ENCODE results near the gene NLRP1.

The NLRP1 gene

DNA sequence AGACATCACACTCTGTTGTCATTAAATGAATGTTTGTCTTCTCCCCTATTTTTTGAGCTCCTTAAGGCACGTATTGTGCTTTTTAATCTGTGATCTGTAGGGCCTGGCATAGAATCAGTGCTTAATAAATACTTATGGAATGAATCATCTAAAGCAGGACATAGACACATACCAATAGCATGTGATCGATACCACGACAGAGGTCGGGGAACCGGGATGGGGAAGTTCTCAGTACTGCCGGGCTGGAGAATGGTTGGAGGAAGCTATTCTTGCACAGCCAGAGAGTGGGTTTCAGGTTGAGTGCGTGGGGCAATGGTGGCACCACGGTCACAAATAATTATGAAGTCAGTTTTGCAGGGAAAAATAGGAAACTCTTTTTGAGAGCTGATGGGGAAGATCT, 26.8 kb downstream of the NLRP1 start:
- no peak for DNase-seq (ENCODE audit: low read depth in 3 of 3)

DNA sequence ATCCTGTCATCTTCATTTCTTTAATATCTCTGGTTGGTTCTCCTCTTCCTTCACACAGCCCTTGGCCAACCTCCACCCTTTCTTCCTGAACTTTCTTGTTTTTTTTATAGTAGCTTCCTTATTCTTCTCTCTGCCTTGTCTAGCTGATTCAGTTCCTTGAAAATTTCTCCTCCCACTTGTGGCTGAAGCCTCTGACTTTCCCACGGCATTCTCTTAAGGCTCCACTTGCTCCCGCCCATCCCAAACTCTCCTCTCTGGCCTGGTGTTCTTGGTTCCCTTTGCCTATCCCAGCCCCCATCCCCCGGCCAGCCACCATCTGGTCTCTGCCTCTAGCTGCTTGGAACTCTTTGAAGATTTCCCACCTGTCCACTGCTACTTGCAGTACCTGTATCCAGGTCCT, 29.1 kb downstream of the NLRP1 start:
- DNase-seq (ENCODE audit: low read depth in 3 of 3): no peak

DNA sequence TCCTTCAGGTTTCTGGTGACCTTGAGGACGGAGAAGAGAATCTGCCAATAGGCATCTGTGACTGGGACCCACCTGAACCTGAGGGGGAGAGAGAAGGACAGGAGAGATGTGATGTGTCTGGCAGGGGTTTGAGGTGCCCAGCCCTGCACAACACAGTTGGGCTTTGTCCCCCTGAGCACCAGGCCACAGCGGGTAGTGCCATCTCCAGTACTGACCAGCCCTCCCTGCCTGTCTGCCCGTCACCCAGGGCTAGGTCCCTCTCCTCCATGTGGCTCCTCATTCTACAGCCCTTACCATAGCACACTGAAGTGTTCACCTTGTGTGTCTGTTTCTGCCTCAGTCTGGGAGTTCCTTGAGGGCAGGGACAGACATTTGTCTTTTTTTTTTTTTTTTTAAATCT, 30.8 kb downstream of the NLRP1 start:
- no peak for DNase-seq (ENCODE audit: low read depth in 3 of 3)

DNA sequence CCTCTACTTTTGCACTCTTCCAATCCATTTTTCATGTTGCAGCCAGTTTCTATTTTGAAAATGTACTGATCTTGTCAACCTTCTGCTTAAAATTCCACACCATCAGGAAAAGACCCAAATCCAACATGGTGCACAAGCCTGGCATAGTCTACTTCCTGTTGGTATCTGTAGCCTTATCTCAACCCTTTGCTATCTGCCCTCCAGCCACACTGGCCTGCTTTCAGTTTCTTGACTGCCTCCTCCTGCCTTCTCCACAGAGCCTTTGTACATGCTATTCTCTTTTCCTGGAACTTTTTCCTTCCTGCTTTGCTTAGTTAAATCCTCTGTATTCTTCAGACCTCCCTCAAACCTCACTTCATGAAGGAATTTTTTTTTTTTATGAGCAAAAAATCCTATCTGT, 31.5 kb downstream of the NLRP1 start:
- DNase-seq (ENCODE audit: low read depth in 3 of 3): no peak

DNA sequence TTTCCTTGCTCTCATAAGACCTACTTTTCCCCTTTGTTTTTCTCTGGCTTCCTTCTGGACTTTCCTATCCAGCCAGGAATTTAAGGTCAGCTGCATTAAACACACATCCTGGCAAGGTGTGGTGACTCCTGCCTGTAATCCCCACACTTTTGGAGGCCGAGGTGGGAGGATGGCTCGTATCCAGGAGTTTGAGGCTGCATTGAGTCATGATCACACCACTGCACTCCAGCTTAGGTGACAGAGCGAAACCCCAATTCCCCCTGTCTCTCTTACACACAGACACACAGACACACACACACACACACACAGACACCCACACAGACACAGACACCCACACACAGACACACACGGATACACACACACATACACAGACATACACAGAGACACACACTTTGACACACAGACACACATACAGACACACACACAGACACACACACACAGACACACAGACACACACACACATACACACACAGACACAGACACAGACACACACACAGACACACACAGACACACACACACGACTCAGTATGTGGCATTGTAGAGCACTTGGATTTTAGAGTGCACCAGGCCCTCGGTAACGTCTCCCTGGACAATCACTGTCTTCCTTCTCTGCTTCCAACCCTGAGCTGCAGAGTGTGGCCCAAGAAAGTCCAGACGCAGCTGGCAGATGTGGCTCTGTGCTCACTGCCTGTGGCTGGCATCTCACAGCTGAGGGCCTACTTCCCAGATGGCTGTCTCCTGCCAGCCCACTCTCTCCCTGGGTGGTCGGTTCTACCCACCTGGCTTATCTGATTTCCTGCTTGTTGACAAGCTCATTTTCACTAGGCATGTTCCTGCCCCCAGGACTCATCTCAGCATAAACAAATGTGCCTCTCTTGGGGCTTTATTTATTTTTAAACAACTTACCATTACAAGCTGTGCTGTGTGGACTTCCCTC, 39.0 kb downstream of the NLRP1 start:
- DNase-seq (ENCODE audit: low read depth in 3 of 3): no peak

DNA sequence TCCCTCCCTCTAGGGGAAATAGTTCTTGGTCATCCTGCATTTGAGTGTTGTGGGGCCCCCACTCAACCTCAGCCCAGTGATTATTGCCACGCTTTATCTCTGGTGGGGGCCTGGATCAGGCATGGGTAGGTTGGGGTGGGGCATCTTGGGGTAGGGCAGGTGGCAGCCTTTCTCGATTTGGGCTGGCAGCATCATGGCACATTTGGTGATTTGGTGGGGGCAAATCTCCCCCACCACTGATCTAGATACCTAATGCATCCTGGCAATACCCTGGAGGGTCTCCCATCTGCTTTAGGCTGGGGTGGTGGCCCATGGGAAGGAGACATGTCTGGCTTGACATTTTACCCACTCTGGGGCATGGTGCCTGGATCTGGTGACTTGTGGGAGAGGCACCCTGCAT, 40.2 kb downstream of the NLRP1 start:
- DNase-seq (ENCODE audit: low read depth in 3 of 3): no peak

DNA sequence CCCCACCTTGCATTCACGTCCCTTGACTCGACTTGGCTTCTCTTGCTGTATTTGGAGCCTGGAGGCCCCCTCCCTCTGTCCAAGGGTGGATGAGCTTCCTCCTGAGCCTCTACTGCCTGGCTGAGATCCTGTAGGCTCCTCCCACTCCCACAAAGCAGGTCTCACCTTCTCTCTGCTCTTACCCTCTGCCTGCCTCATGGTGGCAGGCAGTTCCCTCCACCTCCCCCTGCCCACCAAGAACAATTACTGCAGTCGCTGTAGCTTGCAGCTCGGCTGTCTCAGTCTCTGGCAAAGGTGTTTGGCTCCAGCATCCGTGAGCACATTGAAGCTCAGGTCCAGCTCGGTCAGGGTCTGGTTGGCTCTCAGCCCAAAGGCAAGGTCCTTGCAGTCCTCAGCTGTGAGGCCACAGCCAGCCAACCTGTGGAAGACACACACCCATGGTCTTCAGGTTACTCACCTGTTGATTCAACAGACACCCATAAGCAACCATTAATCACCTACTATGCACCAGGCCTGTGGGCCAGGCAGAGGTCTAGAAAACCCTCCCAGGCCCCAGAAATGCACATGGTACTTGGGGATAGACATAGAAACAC, 42.6 kb downstream of the NLRP1 start:
- DNase-seq (ENCODE audit: low read depth in 3 of 3): no peak

DNA sequence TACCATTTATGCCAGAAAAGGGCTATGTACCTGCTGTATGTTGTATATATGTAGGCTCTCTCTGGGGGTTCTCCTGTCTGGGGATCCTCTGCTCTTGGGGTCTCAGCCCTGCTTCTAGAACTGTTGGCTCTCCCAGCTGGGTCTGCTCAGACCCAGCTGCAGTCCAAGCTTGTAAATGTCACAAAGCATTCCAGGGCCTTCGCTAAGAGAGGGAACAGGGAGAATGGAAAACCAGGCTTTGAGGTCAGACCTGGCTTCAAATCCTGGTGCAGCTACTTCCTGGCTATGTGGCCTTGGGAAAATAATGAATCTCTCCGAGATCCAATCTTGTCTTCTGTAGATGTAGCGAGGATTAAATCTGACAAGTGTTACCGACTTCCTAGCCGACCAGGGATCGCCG, 44.0 kb downstream of the NLRP1 start:
- no peak for DNase-seq (ENCODE audit: low read depth in 3 of 3)

DNA sequence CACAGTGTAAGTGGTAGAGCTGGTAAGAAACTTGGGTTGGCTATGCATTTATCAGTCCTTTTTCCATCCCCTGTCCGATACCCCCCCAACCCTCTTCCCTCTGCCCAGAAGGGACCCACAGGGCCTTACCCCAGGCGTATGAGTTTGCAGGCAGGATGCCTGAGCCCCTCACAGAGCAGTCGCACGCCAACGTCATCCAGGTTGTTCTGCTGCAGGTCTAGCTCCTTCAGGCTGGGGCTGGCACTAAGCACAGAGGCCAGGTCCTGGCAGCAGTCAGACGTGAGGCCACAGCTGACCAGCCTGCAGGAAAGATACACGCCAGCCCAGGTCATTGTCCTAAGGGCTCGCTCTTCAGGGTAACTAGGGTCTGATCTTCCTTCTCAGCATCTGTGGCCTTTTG, 45.0 kb downstream of the NLRP1 start:
- DNase-seq (ENCODE audit: low read depth in 3 of 3): no peak

DNA sequence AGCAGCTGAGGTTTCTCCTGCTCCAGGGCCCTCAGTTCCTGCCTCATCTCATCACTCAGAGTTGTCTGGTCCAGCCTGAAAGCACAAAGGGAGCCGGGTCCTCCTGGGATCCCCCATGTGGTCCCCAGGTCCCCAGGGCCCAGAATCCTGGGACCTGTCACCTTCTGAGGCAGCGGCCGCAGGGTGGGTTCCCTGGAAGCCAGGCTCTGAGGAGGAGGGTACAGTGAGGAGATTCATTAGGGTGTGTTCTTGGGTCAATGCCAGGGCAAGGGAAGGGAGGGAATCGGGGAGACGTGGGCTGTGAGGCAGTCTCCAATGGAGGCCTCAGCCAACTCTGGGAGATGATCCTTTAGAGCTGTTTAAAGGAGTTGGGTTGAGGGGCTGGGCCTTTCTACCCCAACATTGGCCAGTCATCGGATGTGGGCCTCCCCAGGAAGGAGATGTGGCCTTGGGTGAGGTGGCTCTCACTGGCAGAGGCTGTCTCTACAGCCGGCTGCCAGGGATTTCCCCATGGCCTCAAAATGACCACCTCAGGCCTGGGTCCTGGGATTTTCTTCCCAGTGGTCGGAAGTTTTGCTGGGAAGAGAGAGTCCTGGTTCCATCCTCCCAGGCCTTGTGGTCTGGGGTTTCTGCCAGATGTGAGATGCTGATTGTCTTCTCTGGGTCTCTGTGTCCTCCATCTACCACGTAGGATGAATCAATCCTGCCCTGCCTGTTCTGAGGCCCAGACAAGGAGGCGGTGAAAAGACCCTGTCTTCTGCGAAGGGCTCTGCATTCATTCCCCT, 47.3 kb downstream of the NLRP1 start:
- no peak for DNase-seq (ENCODE audit: low read depth in 3 of 3)

DNA sequence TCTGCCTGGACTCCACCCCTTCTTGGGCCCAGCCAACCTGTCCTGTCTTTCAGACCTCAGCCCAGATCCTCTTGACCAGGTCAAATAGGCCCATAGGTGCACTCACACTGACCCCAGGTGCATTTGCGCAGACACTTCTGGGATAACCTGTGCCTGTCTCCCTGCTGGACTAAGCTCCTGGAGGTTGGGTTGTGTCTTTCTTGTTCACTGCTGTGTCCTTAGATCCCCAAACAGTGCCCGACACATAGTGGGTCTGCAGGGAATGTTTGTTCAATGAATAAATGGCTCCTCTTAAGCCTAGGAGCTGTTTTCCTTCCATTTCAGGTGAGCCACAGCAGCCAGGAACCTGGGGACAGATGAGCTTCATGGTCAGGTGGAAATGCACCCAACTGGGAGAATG, 48.9 kb downstream of the NLRP1 start:
- no peak for DNase-seq (ENCODE audit: low read depth in 3 of 3)

DNA sequence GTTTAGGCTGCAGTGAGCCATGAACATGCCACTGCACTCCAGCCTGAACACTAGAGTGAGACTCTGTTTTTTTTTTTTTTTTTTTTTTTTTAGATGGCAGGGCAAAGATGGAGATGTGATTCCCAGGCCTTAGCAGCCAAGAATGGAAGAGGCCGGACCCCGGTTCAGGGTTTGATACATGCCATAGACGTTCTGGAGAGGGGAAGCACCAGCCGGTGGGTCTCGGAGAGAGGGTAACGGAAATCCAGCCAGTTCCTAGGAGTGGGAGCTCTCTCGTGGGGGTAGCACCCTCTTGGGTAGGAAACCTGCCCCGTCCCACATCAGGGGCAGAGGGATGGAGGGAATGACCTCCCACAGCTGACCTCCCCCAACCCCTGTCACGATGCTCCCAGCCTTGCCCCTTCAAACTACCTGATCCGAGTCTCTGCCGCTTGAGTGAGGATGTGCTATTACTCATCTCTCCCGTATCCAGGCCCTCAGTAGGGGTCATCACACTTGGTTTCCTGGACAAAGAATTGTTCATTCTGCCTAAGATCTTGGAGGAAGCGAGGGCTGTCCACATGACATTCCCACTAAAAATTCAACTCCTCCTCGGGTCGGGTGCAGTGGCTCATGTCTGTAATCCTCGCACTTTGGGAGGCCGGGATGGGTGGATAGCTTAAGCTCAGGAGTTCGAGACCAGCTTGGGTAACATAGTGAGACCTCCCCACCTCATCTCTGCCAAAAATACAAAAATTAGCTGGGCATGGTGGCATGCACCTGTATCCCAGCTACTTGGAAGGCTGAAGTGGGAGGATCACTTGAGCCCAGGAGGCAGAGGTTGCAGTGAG, 50.6 kb downstream of the NLRP1 start:
- DNase-seq (ENCODE audit: low read depth in 3 of 3): no peak

DNA sequence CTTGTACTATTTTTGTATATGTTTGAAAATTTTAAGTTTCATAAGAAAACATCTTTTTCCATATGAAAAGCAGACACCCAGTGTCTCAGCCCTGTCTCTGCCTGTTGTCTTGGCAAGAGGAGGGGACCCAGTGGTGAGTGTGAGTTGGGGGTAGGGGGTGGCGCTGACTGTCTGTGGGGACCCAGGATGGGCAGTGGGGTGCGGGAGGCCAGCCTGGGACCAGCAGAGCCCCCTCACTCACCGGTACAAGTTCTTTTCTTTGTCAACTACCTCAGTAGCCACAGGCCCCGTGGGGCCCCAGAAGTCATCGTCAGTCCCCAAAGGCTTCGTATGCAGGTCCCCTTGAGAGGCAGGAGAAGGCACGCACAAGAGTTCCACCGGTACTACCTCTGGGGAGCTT, 51.7 kb downstream of the NLRP1 start:
- no peak for DNase-seq (ENCODE audit: low read depth in 3 of 3)

DNA sequence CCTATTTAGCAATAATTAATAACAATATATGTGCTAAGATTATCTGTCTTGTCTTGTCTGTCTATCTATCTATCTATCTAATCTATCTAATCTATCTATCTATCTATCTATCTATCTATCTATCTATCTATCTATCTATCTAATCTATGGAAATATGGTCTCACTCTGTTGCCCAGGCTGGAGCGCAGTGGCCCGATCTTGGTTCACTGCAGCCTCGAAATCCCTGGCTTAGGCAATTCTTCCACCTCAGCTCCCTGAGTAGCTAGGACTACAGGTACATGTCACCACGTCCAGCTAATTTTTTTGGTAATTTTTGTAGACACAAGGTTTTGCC, 53.3 kb downstream of the NLRP1 start:
- no peak for DNase-seq (ENCODE audit: low read depth in 3 of 3)

DNA sequence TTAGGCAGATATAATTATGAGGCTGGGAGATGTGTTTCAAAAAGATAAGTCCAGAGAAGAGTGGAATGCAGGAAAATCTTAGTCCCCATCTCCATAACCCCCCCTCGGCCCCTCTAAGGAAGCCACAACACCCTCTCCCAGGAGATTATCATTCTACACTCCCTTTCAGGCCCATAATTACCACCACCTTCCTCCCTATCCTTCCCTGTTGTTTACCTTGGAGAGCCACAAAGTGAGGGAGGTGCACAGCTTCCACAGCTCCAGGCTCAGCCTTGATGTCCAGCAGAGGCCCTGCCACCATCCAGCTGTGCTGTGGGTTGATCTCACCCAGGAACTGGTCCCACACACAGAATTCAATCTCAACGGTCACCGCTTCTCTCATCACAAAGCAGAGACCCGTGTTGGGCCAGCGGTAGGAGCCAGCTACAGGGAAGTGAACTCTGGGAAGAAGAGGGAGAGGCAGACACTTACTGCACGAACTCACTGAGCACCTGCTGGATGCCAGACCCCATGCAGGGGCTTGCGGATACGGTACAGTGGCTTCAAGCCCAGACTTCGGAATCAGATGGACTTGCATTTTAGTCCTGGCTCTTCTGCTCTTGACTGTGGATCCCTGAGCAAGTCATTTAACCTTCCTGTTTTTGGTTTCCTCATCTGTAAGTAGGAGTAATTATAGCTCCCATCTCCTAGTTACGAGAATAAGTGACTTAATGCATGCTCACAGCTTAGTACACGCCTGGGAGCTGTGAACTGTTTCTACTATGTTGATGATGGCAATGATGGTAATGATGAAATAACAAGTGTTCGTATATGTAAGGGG, 53.8 kb downstream of the NLRP1 start:
- DNase-seq (ENCODE audit: low read depth in 3 of 3): no peak

DNA sequence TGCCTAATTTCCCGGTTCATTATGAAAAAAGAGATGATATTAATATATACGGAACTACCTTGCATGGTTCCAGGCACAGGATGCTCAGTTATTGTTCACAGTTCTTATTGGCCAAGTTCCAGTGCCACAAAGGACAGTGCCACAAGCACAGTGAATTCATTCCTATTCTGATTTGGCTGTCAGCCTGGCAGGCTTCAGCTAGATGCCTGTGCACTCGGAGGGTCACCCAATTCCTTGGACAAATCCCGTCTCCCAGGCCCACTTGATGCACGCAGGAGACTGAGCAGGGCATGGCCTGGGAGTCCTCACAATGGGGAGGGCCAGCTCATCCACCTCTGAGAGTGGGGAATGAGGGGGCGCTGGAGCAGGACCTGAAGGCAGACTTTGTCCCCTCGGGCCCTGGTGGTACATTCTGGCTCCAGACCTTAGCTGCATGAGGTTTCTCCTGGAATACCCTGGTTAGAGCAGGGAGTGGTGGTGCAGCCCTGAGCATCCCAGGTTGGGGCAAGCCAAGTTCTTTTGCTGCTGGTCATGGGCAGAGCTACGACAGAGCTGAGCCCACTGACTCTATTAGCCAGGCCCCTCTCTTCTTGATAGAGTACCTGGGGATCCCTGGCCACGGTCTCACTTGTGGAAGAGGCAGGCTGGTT, 56.6 kb downstream of the NLRP1 start:
- DNase-seq (ENCODE audit: low read depth in 3 of 3): no peak

DNA sequence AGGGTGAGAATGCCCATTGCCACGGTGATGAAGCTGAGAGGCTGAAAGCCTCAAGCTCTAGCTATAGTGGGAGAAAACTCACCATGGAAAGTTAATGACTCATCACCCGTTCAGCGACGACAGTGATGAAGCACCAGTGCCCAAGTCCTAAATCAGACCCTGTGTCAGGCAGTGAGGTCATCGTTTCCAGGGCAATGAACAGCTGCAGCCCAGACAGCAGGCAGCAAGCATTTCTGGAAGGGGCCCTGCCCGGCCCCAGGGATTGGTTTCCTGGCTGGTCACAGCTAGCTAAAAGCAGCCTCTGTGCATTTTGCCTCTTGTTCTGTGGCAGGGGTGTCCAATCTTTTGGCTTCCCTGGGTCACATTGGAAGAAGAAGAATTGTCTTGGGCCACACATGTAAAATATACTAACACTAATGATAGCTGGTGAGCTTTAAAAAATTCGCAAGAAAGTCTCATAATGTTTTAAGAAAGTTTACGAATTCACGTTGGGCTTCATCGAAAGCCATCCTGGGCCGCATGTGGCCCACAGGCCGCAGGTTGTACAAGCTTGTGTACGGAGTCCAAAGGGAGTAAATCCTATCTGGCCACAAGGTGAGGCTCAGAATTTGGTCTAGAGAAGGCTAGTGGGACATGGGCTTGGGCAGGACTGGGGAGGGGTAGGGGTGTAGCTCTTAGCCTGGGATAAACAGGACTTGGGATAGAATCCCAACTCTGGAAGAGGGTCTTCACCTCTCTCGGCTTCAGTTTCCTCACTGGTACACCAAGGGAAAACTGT, 57.3 kb downstream of the NLRP1 start:
- DNase-seq (ENCODE audit: low read depth in 3 of 3): peak; percentile 14 to 15 (median 14)

DNA sequence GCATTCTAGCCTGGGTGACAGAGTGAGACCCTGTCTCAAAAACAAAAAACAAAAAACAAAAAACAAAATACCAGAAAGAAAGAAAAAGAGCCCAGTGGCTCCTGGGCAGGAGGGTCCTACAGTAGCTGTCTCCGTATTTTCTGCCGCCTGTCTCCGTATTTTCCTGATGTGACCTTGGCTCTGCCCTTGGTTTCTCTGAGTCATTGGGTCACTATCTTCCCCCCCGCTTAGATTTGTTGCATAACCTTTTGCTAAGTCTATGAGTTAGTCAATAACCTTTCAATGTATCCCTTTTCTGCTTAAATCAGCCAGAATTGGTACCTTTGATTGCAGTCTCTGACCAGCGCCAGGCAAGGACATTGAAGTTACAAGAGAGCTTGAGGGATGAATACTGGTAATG, 61.1 kb downstream of the NLRP1 start:
- DNase-seq (ENCODE audit: low read depth in 3 of 3): no peak

DNA sequence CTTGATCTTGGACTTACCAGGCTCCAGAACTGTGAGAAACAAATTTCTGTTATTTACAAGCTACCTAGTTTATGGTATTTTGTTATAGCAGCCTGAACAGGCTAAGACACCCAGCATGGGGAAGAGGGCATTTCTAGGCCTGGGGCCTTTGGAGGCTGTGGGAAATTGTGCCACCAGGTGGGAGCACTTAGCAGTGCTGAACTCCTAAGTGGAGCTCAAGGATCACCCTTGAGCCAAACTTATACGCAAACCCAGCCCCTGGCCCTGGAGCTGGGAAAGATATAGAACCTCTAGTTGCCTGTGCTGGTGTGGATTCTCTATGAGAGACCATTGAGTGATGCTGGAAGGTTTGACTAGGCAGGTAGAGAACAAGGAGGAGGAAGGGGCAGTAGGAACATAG, 61.8 kb downstream of the NLRP1 start:
- DNase-seq (ENCODE audit: low read depth in 3 of 3): no peak
